Astrocyte of the hippocampus (primary cell): ENCODE measurements around the gene UQCRHL.
A peak's percentile ranks its signal among the peaks of the same experiment; 100 is the strongest.

Experiments
- DNase-seq: peaks from one replicate; pipeline ENCODE4 v3.0.0; 2011; ENCODE audit warnings: low read depth, low spot score

UQCRHL gene

DNA sequence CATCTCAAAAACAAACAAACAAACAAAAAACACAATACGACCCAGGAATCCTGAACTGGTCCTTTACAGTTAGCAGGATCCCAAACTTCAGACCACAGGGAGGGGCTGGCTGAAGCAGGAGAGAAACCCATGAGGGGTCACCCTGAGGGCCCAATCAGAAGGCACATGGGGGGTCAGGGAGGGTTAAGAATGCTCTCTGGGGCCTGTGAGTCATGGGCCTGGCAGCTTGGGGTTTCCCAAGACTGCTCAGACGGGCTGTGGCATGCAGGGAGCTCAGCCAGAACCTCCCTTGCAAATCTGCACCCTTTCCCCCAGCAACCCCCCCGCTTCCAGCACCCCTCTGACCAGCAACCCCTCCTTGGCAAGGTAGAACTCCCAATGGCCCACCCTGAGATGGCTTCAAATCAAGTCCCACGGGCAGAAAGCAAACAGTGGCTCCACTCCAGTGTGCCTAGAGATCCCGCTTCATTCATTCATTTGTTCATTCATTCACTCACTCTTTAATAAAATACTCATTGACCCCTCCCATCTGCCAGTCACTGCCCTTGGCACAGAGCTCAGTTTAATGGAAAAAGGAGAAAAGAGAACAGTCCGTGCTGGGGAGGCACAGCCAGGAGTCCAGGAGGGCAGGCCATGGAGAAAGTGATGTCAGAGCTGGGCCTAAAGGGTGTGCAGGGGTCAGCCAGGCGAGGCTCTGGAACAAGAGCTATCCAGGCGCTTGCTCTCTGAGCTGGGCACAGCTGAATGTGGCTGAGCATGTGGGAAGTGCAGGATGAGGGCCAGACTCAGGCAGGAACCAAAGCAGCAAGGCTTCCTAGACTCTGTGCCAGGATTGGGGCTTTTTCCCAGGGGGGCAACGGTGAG lies 8.2 kb downstream of the UQCRHL start:
- peak; percentile 99 for DNase-seq

DNA sequence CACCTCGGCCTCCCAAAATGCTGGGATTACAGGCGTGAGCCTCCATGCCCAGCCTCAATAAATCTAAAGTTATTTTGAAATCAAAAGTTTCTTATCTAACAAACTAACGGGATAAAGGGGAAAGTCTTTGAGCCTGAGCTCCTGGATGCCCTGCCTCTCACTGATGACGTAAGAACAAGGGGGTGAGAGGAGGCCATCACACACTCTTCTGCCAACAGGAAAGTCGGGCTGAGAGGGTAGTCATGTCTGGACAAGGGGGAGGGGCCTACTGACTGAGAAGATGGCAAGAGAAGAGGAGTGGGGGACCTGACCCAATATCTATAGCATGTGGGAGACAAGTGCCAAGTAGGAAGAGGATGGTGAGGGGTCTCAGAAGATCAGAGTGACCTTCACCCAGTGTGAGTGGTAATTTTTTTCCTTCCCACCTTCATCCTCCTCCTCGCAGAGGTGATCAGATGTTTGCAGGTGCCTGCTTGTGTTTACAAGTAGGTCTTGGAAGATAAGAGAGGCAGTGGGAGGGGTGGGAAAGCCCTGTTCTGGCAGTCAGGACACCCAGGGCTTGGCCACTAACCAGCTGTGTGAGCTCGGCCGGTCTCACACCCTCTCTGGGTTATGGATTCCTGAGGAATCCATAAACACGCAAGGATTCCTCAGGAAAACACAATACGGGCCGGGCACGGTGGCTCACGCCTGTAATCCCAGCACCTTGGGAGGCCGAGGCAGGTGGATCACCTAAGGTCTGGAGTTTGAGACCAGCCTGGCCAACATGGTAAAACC lies 9.6 kb downstream of the UQCRHL start:
- no peak for DNase-seq

DNA sequence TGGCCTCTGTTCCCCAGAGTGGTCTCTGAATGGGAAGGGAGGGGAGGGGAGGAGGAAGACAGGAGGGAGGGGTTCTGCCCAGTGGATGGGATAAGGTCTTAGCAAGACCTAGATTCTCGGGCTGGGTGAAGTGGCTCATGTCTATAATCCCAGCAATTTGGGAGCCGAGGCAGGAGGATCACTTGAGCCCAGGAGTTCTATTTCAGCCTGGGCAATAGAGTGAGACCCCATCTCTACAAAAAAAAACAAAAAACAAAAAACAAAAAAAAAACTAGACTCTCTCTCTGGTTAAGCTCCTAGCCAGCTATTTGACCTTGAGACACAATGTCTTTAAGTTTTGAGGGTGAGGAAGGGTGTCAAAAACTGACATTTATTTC lies 11.4 kb downstream of the UQCRHL start:
- DNase-seq, result no peak

DNA sequence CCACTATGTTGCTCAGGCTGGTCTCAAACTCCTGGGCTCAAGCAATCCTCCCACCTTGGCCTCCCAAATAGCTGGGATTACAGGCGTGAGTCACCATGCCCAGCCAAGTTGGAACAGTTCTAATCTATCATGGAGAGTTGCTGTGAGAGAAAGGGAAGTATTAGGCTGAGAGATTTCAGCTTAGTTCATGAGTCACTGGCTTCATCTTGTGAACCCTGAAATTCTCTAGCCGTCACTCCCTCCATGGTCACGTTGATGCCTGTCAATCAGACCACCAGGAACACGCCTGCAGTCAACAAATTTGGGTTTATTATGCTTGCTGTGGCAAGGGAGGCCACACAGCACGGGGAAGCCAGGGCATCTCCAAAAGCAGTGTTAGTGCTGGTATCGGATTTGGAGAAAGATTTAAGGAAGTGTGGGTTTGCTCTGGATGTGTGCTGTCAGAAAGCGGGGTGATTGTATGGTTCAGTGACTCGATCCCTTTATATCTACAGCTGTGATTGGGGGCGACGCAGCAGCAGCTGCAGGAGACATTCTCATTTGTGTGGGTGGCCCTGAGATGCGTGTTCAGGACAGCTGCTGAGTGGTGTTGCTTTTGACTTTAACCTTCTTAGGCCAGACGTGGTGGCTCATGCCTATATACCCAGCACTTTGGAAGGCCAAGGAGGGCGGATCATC lies 18.7 kb downstream of the UQCRHL start:
- DNase-seq, result peak; percentile 57

DNA sequence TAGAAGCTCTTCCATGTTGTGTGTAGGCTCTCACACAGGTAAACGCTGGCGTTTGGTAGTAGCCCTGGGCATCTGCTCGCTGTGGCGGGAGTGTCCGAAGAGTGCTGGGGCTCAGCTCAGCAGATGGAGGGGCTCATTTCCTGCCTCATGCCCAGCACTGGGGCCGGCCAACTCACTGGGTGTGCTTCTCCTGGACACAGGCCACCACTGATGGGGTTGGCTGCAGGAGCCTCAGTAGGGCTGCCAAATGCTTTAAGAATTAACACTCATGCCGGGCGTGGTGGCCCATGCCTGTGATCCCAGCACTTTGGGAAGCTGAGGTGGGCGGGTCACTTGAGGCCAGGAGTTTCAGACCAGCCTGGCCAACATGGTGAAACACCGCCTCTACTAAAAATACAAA lies 20.9 kb downstream of the UQCRHL start:
- DNase-seq, result peak; percentile 74

DNA sequence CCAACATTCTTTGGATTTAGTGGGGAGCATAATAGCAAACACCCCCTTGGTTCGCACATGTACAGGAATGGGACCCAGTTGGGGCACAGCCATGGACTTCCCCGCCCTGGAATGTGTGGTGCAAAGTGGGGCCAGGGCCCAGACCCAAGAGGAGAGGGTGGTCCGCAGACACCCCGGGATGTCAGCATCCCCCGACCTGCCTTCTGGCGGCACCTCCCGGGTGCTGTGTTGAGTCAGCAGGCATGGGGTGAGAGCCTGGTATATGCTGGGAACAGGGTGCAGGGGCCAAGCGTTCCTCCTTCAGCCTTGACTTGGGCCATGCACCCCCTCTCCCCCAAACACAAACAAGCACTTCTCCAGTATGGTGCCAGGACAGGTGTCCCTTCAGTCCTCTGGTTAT lies 21.8 kb downstream of the UQCRHL start:
- DNase-seq, result no peak

DNA sequence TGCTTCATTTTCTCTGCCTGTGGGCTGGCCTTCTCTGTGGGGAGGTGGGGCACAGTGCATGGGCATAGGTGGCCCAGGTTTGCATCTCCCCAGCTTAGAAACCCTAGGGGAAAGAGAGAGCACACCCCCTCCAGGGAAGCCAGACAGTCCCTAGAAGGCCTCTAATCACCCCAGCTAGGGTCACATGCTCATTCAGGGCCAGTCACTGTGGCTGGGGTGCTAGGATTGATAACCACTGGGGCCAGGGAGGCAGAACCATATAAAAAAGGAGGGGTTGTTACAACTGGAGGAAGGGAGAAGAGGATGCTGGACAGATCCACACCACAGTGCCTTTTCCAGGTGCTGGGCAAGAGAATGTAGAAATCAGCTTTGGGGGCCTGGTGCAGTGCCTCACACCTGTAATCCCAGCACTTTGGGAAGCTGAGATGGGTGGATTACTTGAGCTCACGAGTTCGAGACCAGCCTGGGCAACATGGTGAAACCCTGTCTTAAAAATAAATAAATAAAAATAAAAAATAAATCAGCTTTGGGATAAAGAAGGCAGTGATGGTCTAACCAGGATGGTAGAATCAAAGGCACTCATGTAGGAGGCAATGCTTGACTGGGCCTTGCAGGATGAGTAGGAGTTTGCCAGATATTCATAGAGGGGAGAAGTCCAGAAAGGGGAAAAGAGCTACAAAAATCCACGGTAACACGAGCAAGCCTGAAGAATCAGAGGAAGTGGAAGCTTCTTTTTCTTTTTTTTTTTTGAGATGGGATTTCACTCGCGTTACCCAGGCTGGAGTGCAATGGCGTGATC lies 29.3 kb downstream of the UQCRHL start:
- DNase-seq, result no peak

DNA sequence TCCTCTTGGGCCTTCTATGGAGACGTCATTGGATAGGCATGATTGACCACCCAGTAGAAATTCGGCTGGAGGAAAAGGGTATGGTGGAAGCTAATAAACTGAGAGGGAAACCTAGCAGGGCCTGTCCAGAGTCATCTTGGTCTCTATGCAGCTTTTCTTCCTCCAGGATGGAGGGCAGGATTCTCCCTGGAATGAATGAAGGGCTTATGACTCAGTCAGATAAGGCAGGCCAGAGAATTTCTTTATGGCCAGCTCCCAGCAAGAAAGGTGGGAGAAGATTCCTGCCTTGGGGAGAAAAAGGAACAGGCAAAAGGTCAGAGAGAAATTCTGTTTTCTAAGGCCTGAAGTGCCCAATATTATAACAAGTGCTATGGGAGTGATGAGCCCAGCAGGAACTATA lies 31.7 kb downstream of the UQCRHL start:
- DNase-seq, result no peak

DNA sequence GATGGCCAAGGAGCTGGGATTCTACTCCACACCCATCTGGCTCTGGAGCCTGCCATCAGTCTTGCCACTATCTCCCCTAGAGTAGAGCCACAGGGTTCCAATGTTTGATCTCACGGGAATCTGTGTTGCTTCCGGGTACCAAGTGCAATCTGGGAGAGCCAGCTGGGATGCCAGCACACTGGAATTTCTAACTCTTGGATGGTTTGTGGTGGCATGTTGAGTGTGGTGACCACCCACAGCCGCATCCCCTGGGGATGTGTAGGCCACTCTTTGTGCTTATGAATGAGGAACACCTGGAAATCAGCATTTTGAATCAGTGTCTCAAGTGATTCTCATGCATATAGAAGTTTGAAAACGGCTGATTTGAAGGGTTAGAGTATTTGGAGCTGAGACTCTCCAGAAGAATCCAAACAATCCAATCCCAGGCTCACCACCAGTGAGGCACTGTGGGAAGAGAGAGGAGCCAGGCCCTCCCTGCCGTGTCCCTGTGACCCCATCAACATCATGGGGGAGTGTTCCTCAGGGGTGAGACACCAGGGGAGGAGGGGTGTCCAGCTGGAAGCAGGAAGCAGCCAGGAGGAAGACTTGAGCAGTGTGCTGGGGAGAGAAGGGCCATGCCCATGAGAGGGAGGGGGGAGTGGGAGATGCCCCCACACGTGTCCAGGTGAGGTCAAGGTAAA lies 35.5 kb downstream of the UQCRHL start:
- DNase-seq, result no peak

DNA sequence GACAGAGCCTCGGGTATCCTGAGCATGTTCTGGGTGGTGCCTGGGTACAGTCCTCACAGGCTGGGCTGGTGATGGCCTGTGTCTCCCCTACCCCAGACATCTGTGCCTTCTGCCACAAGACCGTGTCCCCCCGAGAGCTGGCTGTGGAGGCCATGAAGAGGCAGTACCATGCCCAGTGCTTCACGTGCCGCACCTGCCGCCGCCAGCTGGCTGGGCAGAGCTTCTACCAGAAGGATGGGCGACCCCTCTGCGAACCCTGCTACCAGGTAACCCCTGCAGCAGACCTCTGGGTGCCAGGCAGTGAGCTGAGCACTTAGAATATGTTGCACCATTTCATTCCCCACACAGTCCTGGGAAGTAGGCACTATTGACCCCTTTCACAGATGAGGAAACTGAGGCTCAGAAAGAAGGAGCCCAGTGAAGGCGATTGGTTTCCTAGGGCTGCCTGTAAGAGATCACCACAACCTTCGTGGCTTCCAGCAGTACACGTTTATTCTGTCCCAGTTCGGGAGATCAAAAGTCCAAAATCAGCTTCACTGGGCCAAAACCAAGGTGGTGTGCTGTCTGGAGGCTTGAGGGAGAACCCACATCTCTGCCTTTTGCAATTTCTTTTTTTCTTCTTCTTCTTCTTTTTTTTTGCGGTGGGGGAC lies 37.0 kb downstream of the UQCRHL start:
- no peak for DNase-seq

DNA sequence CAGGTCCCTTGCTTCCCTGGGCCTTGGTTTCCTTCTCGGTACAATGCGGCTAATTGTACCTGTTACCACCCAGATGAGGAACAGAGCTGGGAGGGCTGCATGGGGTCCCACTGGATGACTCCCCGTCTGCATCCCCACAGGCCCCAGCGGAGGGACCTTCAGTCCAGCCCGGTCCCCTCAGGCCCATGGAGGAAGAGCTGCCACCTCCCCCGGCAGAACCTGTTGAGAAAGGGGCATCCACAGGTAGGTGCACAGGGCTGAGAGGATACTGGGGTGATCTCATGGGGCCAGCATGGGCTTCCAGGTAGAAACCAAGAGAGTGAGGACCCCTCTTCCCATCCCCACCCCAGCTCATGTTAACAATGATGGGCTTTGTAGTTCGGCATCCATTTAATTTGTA lies 39.1 kb downstream of the UQCRHL start:
- no peak for DNase-seq

DNA sequence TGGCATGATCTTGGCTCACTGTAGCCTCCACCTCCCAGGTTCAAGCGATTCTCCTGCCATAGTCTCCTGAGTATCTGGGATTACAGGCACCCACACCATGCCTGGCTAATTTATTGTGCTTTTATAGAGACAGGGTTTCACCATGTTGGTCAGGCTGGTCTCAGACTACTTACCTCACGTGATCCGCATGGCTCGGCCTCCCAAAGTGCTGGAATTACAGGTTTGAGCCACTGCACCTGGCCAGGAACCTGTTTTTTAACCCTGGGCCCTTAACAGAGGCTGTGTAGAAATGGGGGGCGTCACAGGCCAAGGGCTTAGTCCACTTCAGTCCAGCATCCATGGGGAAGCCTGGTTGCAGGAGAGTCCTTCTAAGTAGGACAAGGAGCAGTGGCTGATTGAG lies 39.5 kb downstream of the UQCRHL start:
- no peak for DNase-seq

DNA sequence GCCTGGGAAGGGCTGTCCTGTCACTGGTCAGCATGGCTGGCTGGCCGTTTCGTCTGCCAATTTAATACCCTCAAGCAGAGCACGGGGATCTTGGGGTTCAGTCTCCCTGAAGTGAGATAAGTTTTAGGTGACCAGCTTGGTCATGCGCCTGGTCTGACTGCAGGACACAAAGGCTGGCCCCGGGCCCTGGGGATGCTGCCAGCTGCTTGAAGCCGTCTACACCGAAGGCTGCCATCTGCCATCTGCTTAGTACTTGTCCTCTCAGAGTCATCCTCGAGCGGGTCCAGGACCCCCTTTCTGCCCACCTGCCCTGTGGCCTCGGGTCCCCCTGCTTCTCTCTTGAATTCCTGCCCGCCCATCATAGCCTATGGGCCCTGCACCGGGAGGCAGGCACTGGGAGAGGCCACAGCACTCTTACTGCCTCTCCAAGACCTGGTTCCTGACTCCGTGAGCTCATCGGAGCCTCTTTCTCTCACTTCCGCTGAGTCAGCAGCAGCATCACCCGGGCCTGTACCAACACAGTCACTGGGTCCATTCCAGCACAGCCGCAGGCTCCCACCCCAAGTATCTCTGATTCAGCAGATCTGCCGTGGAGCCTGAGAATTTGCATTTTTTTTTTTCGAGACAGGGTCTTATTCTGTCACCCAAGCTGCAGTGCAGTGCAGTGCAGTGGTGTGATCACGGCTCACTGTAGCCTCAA lies 41.8 kb downstream of the UQCRHL start:
- DNase-seq, result peak; percentile 92

DNA sequence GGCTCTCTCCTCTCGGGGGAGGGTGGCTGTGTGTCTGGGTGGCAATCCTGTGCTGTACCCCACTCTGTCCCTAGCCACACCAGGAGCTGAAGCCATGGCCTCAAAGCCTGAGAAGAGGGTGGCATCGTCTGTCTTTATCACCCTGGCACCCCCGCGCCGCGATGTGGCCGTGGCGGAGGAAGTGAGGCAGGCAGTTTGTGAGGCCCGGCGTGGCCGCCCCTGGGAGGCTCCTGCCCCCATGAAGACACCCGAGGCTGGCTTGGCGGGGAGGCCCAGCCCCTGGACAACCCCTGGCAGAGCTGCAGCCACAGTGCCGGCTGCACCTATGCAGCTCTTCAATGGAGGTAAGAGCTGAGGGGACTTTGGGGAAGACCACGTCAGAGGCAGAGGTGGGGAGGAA lies 42.6 kb downstream of the UQCRHL start:
- no peak for DNase-seq

DNA sequence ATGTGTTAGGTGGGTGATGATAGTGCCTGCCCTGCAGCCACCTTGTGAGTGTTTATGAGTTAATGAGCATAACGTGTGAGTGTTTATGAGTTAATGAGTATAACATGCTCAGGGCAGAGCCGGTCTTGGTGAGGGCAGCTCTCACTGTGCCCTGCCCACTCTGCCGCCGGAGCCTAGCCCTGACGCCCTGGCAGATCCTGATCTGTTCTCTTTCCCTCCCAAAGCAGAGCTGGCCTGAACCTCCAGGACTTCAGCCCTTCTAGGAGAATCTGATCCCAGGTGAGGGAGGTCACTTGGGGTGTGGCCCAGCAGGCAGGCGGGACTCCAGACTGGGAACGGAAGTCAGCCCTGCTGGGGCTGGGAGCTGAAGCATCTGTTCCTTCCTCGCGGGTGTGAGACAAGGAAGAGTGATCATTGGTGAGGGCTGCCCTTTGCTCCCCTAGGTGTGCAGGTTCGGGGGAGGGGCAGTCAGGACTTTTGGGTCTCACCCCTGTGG lies 43.1 kb downstream of the UQCRHL start:
- DNase-seq, result no peak

DNA sequence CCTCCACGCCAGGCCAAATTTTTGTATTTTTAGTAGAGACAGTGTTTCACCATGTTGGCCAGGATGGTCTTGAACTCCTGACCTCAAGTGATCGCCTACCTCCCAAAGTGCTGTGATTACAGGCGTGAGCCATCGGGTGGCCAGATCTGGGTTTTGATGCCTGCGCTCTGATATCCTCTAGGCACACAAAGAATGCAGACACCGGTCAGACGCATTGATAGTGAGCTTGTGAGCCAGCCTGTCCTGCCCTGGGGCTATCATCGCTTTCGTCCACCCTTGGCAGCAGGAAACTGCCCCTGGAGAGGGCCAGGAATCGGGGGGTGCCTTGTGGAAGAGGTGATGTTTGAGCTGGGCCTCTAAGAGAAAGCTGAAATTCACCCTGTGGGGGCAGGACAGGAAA lies 44.9 kb downstream of the UQCRHL start:
- DNase-seq, result no peak

DNA sequence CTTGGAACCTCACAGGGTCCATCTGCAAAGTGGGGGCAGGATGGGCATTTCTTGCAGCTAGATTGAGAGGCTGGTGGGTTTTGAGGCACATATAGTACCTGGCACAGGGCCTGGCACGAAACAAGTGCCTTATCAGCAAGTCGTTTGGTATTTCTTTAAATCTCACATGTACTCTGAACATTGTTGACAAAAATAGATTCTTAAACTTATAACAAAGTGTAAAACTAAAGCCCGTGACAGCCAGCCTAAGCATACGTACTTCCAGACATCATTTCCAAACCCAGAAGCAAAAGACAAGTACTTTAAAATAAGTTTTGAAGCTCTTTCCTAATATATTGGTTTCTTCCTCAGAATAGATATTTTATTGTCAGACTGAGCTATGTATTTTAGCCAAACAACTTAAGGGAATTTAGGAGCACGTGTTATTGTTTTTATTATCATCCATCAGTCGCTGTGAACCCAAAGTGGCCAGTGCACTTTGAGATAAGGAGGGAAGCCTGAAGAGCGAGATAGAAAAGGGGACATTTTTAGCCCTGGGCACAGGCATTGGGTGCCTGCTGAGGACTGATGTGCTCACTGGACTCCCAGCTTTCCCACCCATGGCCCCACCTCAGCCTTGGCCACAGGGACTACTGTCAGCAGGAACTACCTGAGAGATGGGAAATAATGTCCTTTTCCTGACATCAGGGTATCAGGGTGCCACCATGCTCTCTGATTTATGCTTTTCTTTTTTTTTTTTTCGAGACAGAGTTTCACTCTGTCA lies 45.9 kb downstream of the UQCRHL start:
- DNase-seq, result no peak

DNA sequence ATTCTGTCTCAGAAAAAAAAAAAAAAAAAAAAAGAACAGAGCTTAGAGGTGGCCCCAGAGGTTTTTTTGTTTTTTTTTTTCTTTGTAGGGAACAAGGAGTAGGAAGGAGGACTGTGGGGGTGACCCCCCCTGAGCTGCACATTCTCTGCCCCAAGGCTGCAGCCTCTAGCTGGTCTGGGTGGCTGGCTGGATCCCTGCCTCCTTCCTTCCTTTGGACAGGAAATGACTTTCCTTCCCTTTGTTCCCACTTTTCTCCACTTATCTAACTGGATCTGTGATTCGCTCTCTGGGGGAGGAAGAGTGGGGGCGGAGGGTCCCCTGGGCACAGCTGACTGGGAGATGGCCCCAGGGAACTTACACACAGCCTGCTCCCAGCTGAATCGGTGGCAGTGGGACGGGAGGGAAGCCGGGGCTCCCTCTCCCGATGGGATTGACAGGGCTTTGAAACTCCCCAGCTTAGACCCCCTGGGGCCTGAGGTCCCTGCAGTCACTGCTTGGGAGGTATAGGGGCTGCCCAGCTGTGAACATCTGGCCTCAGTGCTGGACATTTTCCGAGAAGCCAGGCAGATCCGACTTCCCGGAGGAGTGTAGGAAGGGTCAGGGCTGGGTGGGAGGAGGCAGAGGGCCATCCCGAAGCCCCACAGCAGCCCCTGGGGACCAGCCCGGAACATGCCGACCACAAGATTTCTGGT lies 46.8 kb downstream of the UQCRHL start:
- DNase-seq, result peak; percentile 66
